Neural crest cell (in vitro differentiated cells): ENCODE results near the gene WWOX. TPM values are rescaled to one million over a fixed set of nuclear protein-coding genes. Genes with fewer than 3 reads are reported as not detected.

Source experiments
- DNase-seq: peaks from one replicate; pipeline ENCODE4 v3.0.0; 2021; ENCODE audit warnings: low read depth, mixed read lengths, low spot score
- H3K27ac Mint-ChIP-seq: one replicate; pipeline ENCODE4 v1.8.0; 2021; ENCODE audit warnings: mild to moderate bottlenecking, mixed read lengths; ENCODE audit not compliant: unreplicated experiment
- H3K27me3 Mint-ChIP-seq: 2 replicates; pipeline ENCODE4 v1.8.0; 2021; ENCODE audit warnings: low read depth, mild to moderate bottlenecking, mixed read lengths
- H3K36me3 Mint-ChIP-seq: 2 replicates; pipeline ENCODE4 v1.8.0; 2021; ENCODE audit warnings: low read depth, mild to moderate bottlenecking, mixed read lengths
- H3K4me1 Mint-ChIP-seq: 2 replicates; pipeline ENCODE4 v1.8.0; 2021; ENCODE audit warnings: mixed read lengths
- H3K4me3 Mint-ChIP-seq: one replicate; pipeline ENCODE4 v1.8.0; 2021; ENCODE audit warnings: mild to moderate bottlenecking, mixed read lengths
- H3K9me3 Mint-ChIP-seq: 2 replicates; pipeline ENCODE4 v1.8.0; 2021; ENCODE audit warnings: mixed read lengths
- CTCF ChIP-seq: fragments of 200-600 bp; sonication (generic); conservative IDR thresholded peaks from 2 replicates; pipeline ENCODE4 v1.5.0; 2021; ENCODE audit warnings: antibody characterized with exemption, mild to moderate bottlenecking
- total RNA-seq: library from RNA; stranded (reverse); gene quantifications from 2 replicates; pipeline ENCODE4 v1.2.1, GENCODE V29; 2021

Gene WWOX
- total RNA-seq, 1 donor from 2014 or later, result 30.5 TPM

- TF ChIP-seq CTCF, result no peak
- peaks cover 7% of the 10 kb centered on the region for H3K36me3 Mint-ChIP-seq
- H3K4me3 Mint-ChIP-seq, result no peak overlapping the region
- no peak for DNase-seq
- H3K4me1 Mint-ChIP-seq, result peaks cover 14% of the 10 kb centered on the region
- peaks cover 3% of the 10 kb centered on the region for H3K9me3 Mint-ChIP-seq
- no peak overlapping the region for H3K27ac Mint-ChIP-seq
- peaks cover 2% of the 10 kb centered on the region for H3K27me3 Mint-ChIP-seq
Observed at GRCh38 chr16:78259873-78260272, 160.4 kb downstream of the WWOX start.

GRCh38 chr16:78264642-78265041 lies 165.2 kb downstream of the WWOX start:
- H3K9me3 Mint-ChIP-seq, result peaks cover 3% of the 10 kb centered on the region
- DNase-seq, result no peak
- TF ChIP-seq CTCF, result no peak
- no peak overlapping the region for H3K27ac Mint-ChIP-seq
- H3K4me3 Mint-ChIP-seq, result no peak overlapping the region
- H3K4me1 Mint-ChIP-seq, result no peaks in the 10 kb centered on the region
- no peaks in the 10 kb centered on the region for H3K27me3 Mint-ChIP-seq
- peaks cover 14% of the 10 kb centered on the region for H3K36me3 Mint-ChIP-seq

- Mint-ChIP-seq H3K9me3 (peaks cover 5% of the 10 kb centered on the region), H3K4me3 (no peak overlapping the region), H3K27ac (no peak overlapping the region), H3K27me3 (no peaks in the 10 kb centered on the region), H3K36me3 (peaks cover 10% of the 10 kb centered on the region), H3K4me1 (no peaks in the 10 kb centered on the region)
- no peak for DNase-seq
- no peak for TF ChIP-seq CTCF
Observed at GRCh38 chr16:78269256-78269655, 169.8 kb downstream of the WWOX start.

GRCh38 chr16:78271981-78272380 lies 172.5 kb downstream of the WWOX start:
- H3K27ac Mint-ChIP-seq, result no peak overlapping the region
- H3K27me3 Mint-ChIP-seq, result no peaks in the 10 kb centered on the region
- no peak overlapping the region for H3K4me3 Mint-ChIP-seq
- no peaks in the 10 kb centered on the region for H3K4me1 Mint-ChIP-seq
- TF ChIP-seq CTCF, result no peak
- peaks cover under 1% of the 10 kb centered on the region for H3K36me3 Mint-ChIP-seq
- peaks cover 3% of the 10 kb centered on the region for H3K9me3 Mint-ChIP-seq
- DNase-seq, result no peak

- Mint-ChIP-seq H3K4me3 (no peak overlapping the region), H3K27ac (no peak overlapping the region), H3K9me3 (peaks cover 3% of the 10 kb centered on the region), H3K27me3 (no peaks in the 10 kb centered on the region), H3K36me3 (no peaks in the 10 kb centered on the region), H3K4me1 (peaks cover 5% of the 10 kb centered on the region)
- no peak for TF ChIP-seq CTCF
- no peak for DNase-seq
Observed at GRCh38 chr16:78274771-78275170, 175.3 kb downstream of the WWOX start.

GRCh38 chr16:78275420-78275819 lies 176.0 kb downstream of the WWOX start:
- Mint-ChIP-seq H3K27me3 (no peaks in the 10 kb centered on the region), H3K4me3 (no peak overlapping the region), H3K9me3 (peaks cover 3% of the 10 kb centered on the region), H3K27ac (no peak overlapping the region), H3K4me1 (peaks cover 6% of the 10 kb centered on the region), H3K36me3 (no peaks in the 10 kb centered on the region)
- DNase-seq, result no peak
- TF ChIP-seq CTCF, result no peak
